Ectodermal cell (in vitro differentiated cells): ENCODE data around the gene PI4KB.

Experiments
- H3K27ac ChIP-seq: 2 replicates; pipeline ENCODE4 v1.7.0; 2013; ENCODE audit warnings: mild to moderate bottlenecking, low read depth, low read length; ENCODE audit not compliant: insufficient read depth, poor library complexity, severe bottlenecking
- H3K27me3 ChIP-seq: 2 replicates; pipeline ENCODE4 v1.7.0; 2013; ENCODE audit warnings: mild to moderate bottlenecking, low read length; ENCODE audit not compliant: insufficient read depth, control insufficient read depth, poor library complexity, severe bottlenecking
- H3K36me3 ChIP-seq: one replicate; pipeline ENCODE4 v1.7.0; 2013; ENCODE audit warnings: low read length; ENCODE audit not compliant: control insufficient read depth, insufficient read depth
- H3K4me1 ChIP-seq: one replicate; pipeline ENCODE4 v1.7.0; 2013; ENCODE audit warnings: low read length; ENCODE audit not compliant: control insufficient read depth, insufficient read depth
- H3K4me3 ChIP-seq: 2 replicates; pipeline ENCODE4 v1.7.0; 2013; ENCODE audit warnings: low read depth, low read length, control low read depth; ENCODE audit not compliant: insufficient read depth
- H3K9me3 ChIP-seq: 2 replicates; pipeline ENCODE4 v1.7.0; 2013; ENCODE audit warnings: mild to moderate bottlenecking, low read length, moderate library complexity; ENCODE audit not compliant: control insufficient read depth
- WGBS, 2 experiments: methylation state at CpG; one replicate each; pipeline ENCODE4 v1.1.7; 2013; ENCODE audit warnings: missing lambda C conversion rate in 2 of 2; 5-methylcytosine and 5-hydroxymethylcytosine counted together

Gene PI4KB

DNA sequence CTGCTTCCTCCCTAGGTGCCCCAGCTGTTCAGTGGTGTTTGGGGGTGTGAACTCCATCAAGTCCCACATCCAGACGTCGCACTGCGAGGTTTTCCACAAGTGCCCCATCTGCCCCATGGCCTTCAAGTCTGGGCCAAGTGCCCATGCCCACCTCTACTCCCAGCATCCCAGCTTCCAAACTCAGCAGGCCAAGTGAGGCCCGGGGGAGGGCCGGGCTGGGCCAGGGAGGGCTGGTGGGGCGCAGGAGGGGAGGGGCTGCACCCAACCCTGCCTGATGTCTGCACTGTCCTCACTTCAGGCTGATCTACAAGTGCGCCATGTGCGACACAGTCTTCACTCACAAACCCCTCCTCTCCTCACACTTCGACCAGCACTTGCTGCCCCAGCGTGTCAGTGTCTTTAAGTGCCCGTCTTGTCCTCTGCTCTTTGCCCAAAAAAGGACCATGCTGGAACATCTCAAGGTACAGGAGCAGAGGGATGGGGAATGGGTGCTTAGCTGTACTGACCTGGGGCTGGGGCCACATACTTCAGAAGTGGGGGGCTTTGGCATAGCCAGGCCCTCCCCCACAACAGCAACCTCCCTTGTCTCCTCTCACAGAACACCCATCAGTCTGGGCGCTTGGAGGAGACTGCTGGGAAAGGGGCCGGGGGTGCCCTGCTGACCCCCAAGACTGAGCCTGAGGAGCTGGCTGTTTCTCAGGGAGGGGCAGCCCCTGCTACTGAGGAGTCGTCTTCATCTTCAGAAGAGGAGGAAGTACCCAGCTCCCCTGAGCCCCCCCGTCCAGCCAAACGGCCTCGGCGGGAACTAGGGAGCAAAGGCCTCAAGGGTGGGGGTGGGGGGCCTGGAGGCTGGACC, 37.9 kb downstream of the PI4KB start:
- no peaks in the 10 kb centered on the region for H3K9me3 ChIP-seq
- H3K27me3 ChIP-seq: no peaks in the 10 kb centered on the region
- peaks cover 52% of the 10 kb centered on the region for H3K36me3 ChIP-seq
- H3K4me3 ChIP-seq: no peak overlapping the region
- H3K4me1 ChIP-seq: peaks cover 1% of the 10 kb centered on the region
- no peak overlapping the region for H3K27ac ChIP-seq
- 94 to 95% methylated on average over 18 of the region's 18 CpGs for WGBS, 2 experiments

DNA sequence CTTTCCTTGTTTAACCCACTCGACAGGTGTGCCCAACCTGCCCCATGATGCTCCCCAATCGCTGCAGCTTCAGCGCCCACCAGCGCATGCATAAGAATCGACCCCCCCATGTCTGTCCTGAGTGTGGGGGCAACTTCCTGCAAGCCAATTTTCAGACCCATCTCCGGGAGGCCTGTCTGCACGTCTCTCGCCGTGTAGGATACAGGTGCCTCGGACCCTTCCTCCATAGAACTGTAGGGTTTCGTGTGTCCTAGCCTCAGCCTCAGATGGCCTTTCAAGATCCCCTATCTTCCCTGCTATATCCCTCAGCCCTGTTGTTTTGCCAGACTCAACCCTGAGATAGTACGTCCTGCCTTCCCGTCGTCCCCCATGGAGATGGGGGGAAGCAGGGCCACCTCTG, 38.7 kb downstream of the PI4KB start:
- Histone ChIP-seq H3K36me3 (peaks cover 47% of the 10 kb centered on the region), H3K4me3 (no peak overlapping the region), H3K27me3 (no peaks in the 10 kb centered on the region), H3K27ac (no peak overlapping the region), H3K9me3 (no peaks in the 10 kb centered on the region), H3K4me1 (peaks cover 10% of the 10 kb centered on the region)
- 95 to 96% methylated on average over 14 of the region's 14 CpGs for WGBS, 2 experiments

DNA sequence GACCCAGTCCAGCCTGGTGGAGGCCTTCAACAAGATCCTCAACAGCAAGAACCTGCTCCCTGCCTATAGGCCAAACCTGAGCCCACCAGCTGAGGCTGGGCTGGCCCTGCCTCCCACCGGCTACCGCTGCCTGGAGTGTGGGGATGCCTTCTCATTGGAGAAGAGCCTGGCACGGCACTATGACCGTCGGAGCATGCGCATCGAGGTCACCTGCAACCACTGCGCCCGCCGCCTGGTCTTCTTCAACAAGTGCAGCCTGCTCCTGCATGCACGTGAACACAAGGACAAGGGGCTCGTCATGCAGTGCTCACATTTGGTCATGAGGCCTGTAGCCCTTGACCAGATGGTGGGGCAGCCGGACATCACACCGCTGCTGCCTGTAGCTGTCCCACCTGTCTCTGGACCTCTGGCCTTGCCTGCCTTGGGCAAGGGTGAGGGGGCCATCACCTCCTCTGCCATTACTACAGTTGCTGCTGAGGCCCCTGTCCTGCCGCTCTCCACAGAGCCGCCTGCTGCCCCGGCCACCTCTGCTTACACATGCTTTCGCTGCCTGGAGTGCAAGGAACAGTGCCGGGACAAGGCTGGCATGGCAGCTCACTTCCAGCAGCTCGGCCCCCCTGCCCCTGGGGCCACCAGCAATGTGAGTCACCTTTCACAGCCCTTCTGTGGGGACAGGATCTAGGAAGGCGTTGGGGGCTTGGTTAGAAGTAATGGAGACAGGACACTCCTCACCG, 39.3 kb downstream of the PI4KB start:
- H3K27me3 ChIP-seq: no peaks in the 10 kb centered on the region
- H3K4me3 ChIP-seq: no peak overlapping the region
- no peaks in the 10 kb centered on the region for H3K9me3 ChIP-seq
- 93 to 96% methylated on average over 22 of the region's 22 CpGs for WGBS, 2 experiments
- H3K27ac ChIP-seq: no peak overlapping the region
- H3K4me1 ChIP-seq: peaks cover 12% of the 10 kb centered on the region
- peaks cover 45% of the 10 kb centered on the region for H3K36me3 ChIP-seq

DNA sequence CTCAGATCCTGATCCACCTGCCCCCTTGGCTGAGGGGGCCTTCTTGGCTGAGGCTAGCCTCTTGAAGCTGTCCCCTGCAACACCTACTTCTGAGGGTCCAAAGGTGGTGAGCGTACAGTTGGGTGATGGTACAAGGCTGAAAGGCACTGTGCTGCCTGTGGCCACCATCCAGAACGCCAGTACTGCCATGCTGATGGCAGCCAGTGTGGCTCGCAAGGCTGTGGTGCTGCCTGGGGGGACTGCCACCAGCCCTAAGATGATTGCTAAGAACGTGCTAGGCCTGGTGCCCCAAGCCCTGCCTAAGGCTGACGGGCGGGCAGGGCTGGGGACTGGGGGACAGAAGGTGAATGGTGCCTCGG, 39.9 kb downstream of the PI4KB start:
- Histone ChIP-seq H3K27me3 (no peaks in the 10 kb centered on the region), H3K9me3 (no peaks in the 10 kb centered on the region), H3K27ac (no peak overlapping the region), H3K4me3 (no peak overlapping the region), H3K4me1 (peaks cover 12% of the 10 kb centered on the region), H3K36me3 (peaks cover 45% of the 10 kb centered on the region)
- 95% methylated on average over 7 of the region's 7 CpGs for WGBS, 2 experiments

DNA sequence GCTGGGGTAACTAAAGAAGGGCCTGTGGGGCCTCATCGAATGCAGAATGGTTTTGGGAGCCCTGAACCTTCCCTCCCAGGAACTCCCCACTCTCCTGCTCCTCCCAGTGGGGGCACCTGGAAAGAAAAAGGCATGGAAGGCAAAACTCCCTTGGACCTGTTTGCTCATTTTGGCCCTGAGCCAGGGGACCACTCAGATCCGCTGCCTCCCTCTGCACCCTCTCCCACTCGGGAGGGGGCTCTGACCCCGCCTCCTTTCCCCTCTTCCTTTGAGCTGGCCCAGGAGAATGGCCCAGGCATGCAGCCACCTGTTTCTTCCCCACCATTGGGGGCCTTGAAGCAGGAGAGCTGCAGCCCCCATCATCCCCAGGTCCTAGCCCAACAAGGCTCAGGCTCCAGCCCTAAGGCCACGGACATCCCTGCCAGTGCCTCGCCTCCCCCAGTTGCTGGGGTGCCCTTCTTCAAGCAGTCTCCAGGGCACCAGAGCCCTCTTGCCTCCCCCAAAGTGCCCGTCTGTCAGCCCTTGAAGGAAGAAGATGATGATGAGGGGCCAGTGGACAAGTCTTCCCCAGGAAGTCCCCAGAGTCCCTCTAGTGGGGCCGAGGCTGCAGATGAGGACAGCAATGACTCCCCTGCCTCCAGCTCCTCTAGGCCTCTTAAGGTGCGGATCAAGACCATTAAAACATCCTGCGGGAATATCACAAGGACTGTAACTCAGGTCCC, 40.4 kb downstream of the PI4KB start:
- Histone ChIP-seq H3K36me3 (peaks cover 45% of the 10 kb centered on the region), H3K27me3 (no peaks in the 10 kb centered on the region), H3K9me3 (no peaks in the 10 kb centered on the region), H3K27ac (no peak overlapping the region), H3K4me3 (no peak overlapping the region), H3K4me1 (peaks cover 12% of the 10 kb centered on the region)
- WGBS, 2 experiments: 93% methylated on average over 10 of the region's 10 CpGs

DNA sequence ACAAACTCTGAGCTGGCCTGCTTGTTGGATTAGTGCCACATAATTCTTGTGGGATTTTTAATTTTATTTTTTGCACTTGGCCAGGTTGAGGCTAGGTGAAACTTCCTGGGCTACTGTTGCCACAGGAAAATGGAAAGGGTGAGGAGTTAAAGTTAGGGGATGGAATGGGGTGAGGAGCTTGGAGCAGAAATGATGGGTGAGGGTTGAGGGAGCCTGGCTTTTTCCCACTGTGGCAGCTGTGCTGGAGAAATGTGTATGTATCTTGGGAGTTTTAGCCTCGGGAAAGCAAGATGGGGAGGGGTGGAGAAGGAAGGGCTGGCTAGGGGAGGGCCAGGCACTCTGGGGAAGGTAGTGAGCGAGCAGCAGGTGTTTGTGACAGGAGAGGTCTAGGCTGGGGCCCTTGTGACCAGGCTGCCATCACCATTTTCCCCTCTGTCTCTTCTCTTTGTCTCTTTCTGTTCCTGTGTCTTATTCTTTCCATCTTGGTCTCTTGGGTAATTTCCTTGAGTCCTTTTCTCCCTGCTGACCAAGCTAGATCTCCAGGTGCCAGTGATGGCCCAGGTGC, 43.1 kb downstream of the PI4KB start:
- Histone ChIP-seq H3K36me3 (peaks cover 27% of the 10 kb centered on the region), H3K9me3 (no peaks in the 10 kb centered on the region), H3K27ac (no peak overlapping the region), H3K4me1 (peaks cover 12% of the 10 kb centered on the region), H3K27me3 (no peaks in the 10 kb centered on the region), H3K4me3 (no peak overlapping the region)
- WGBS, 2 experiments: 82 to 86% methylated on average over 2 of the region's 2 CpGs

DNA sequence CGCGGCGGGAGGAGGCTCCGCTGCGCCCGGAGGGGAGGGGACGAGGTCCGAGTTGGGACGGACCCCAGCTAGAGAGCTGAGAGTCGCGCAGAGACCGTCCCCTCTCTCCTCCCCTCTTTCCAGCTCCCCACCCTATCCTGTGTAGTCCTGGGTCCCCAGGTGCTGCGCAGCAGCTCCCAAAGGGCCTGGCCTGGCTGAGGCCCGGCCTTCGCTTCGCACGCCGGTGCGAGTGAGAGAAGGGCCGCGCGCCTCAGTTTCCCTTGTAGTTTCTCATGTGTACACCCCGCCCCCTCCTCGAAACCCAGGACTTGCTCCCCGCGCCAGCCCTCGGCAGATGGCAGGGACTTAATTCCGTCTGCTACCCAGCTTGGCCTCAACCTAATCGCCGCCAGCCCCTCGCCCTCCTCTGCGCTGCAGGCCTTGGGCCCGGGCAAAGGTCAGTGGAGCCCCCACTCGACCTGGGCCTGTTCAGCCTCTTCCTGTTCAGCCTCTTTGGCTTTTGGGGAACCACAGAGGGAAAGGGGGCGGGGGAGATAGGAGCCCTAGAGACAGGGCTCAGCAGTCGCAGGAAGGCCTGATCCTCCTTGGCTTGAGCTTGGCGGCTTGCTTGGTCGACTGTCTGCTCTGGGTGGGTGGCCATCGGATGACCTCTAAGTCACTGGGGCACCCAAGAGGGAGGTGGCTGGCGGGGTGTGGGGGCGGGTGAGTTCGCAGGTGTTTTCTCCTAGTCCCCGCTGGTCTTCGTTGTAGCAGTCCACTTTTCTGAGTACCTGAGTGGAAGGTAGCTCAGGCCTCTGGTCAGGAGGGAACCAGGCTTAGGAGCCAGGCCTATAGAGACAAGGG, 44.1 kb downstream of the PI4KB start:
- Histone ChIP-seq H3K27me3 (no peaks in the 10 kb centered on the region), H3K9me3 (no peaks in the 10 kb centered on the region), H3K4me1 (peaks cover 12% of the 10 kb centered on the region), H3K4me3 (peak overlapping the region; percentile 99), H3K36me3 (peaks cover 18% of the 10 kb centered on the region), H3K27ac (peak overlapping the region; percentile 100)
- 13% methylated on average over 44 of the region's 44 CpGs for WGBS, 2 experiments

DNA sequence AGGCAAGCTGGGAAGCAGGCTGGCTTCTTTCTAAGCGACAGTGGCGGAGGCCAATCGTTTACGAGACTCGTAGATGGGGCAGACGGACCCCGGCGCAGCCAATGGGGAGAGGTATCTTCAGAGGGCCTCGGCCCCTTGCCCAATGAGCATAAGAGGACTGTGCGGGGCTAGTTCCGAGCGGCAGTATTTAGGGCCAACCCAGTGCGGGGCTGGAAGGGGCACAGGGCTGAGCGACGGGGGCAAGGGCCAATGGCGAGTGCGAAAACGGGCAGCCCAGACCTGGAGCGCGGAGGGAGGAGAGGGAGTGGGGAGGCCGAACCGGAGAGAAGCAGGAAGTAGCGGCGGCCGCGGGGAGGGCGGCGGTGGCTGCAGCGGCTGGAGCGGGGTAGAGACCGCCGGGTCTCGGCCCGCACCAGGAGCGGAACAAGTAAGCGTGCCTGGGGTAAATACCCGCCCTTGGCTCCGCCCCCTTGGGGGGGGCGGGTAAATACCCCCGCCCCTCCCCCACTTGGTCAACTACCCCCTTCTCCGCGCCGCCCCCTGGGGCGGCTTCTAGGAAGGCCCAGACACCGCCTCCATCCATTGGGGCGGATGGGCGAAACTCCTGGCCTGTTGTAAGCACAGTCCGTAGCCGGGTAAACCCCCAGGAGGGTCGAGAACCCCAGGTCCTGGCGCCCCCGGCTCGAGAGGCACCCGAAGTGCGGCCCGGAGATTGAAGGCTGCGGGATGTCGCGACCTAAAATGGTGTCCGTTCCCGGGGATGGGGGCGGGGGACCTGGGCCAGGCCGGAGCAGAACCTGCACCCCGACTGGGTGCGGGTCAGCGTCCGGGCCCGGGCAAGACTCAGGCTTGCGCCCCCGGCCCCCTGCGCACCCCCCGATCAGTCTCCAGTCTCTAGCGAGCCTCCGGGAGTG, 45.0 kb downstream of the PI4KB start, which contains the start of gene ZNF687:
Gene ZNF687 (plus strand): TSS at position 331 of the 914 bp plus-strand sequence. CDS start 3,993 bp downstream, outside the sequence.
- Histone ChIP-seq H3K36me3 (peaks cover 9% of the 10 kb centered on the region), H3K27me3 (no peaks in the 10 kb centered on the region), H3K27ac (peak within 1 kb of the TSS; percentile 100), H3K4me3 (peak within 1 kb of the TSS; percentile 99), H3K9me3 (no peaks in the 10 kb centered on the region), H3K4me1 (peaks cover 12% of the 10 kb centered on the region)
- WGBS, 2 experiments: 0% methylated on average over 73 to 74 of the region's 74 CpGs
